ENCODE measurements around the gene GPATCH2. TPM values are rescaled to one million over a fixed set of nuclear protein-coding genes. Genes with fewer than 3 reads are reported as not detected.

The GPATCH2 gene
- total and polyA plus RNA-seq, 8 donors = 2.7 to 9.0 (median 5.0) TPM

DNA sequence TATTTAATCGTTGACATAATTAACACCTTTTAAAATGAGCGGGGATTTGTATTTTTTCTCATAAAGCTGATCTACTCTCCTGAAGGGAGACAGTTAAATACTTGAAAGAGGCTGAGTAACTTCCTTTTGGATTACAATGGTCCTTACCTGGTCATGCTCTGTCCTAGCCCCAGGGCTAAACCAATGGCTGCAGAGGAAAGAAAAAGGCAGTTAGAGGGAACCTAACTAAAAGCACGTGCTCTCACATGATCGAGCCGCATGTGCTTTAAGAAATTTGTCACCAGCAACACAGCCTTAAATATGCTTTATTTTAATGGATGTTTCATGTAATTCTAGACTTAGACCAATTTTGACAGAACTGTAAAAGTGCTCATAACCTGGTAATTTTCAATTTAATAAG is 132.7 kb downstream of the GPATCH2 start:
- Histone ChIP-seq H3K4me1 (no peaks in the 10 kb centered on the region), H3K36me3 (peaks cover 0 to 5% (median 0%) of the 10 kb centered on the region in 3 donors), H3K27me3 (no peaks in the 10 kb centered on the region), H3K27ac (no peak overlapping the region), H3K4me3 (no peak overlapping the region), H3K9me3 (no peaks in the 10 kb centered on the region)
- 87 to 90% methylated on average over 5 of the region's 5 CpGs for WGBS, 2 donors
- ATAC-seq (no peak), FAIRE-seq (no peak), DNase-seq (no peak)
- intact Hi-C loops (cut with DNase I) = no loop called here
- TF ChIP-seq, protein P1, sequence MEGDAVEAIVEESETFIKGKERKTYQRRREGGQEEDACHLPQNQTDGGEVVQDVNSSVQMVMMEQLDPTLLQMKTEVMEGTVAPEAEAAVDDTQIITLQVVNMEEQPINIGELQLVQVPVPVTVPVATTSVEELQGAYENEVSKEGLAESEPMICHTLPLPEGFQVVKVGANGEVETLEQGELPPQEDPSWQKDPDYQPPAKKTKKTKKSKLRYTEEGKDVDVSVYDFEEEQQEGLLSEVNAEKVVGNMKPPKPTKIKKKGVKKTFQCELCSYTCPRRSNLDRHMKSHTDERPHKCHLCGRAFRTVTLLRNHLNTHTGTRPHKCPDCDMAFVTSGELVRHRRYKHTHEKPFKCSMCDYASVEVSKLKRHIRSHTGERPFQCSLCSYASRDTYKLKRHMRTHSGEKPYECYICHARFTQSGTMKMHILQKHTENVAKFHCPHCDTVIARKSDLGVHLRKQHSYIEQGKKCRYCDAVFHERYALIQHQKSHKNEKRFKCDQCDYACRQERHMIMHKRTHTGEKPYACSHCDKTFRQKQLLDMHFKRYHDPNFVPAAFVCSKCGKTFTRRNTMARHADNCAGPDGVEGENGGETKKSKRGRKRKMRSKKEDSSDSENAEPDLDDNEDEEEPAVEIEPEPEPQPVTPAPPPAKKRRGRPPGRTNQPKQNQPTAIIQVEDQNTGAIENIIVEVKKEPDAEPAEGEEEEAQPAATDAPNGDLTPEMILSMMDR (IDR thresholded peaks at IDR 0.05) = no peak

DNA sequence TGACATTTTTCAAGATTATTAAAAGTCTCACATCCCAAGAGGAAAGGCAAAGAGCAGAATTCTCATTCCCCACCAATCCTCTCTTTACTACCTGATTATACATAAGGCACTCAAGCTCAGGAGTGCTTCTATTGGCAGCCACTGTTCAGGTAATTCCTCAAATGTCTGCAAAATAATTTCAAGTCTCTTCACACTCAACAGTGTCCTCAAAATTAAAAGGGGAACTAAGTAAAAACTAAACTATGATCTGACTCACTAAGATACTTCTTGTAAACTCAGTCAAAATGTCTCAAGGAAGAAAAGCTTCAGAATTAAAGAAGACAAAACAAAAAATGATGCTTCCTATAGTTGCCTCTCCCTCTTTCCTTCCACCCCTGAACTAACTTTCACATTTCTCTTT is 135.6 kb downstream of the GPATCH2 start:
- DNase-seq (no peak), ATAC-seq (no peak), FAIRE-seq (no peak)
- H3K9me3 ChIP-seq = no peaks in the 10 kb centered on the region
- intact Hi-C loops (cut with DNase I) = no loop called here
- H3K27ac ChIP-seq = no peak overlapping the region
- TF ChIP-seq, protein P1 (IDR thresholded peaks at IDR 0.05) = no peak
- H3K27me3 ChIP-seq = no peaks in the 10 kb centered on the region
- H3K4me3 ChIP-seq = no peak overlapping the region
- peaks cover 0 to 5% (median 0%) of the 10 kb centered on the region in 3 donors for H3K36me3 ChIP-seq
- H3K4me1 ChIP-seq = no peaks in the 10 kb centered on the region

- Histone ChIP-seq H3K27ac (no peak overlapping the region), H3K27me3 (no peaks in the 10 kb centered on the region), H3K9me3 (no peaks in the 10 kb centered on the region), H3K4me3 (no peak overlapping the region), H3K4me1 (no peaks in the 10 kb centered on the region), H3K36me3 (peaks cover 0 to 5% (median 0%) of the 10 kb centered on the region in 3 donors)
- no peak for FAIRE-seq
- 85 to 87% methylated on average over 2 of the region's 2 CpGs for WGBS, 2 donors
- TF ChIP-seq, protein P1 (IDR thresholded peaks at IDR 0.05) = no peak
- intact Hi-C loops (cut with DNase I) = no loop called here
- no peak for ATAC-seq
- no peak for DNase-seq
Observed at GRCh38 chr1:217494767-217495166, 136.1 kb downstream of the GPATCH2 start.

DNA sequence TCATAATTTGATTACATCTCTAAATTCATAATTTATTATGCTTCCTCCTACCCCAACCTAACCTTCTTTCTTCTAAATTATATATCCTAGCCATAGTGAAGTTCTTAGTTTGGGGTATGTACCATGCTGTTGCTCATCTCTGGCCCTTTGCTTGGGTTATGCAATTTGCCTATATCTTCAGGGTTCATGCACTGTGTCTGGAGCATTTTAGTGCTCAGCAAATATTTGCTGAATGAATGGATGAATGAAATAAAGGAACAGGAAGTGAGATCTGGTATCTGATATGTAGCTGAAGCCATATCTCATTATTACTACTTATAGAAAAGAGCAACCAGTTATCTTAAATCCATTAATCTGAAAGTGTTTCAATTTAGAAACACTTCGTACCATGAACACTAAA is 137.6 kb downstream of the GPATCH2 start:
- Histone ChIP-seq H3K9me3 (no peaks in the 10 kb centered on the region), H3K4me1 (no peaks in the 10 kb centered on the region), H3K27me3 (no peaks in the 10 kb centered on the region), H3K27ac (no peak overlapping the region), H3K36me3 (peaks cover 0 to 5% (median 0%) of the 10 kb centered on the region in 3 donors), H3K4me3 (no peak overlapping the region)
- TF ChIP-seq, protein P1 (IDR thresholded peaks at IDR 0.05) = no peak
- FAIRE-seq (no peak), ATAC-seq (no peak), DNase-seq (no peak)
- intact Hi-C loops (cut with DNase I) = no loop called here
- WGBS, 2 donors = 95 to 98% methylated on average over 1 of the region's 1 CpG

DNA sequence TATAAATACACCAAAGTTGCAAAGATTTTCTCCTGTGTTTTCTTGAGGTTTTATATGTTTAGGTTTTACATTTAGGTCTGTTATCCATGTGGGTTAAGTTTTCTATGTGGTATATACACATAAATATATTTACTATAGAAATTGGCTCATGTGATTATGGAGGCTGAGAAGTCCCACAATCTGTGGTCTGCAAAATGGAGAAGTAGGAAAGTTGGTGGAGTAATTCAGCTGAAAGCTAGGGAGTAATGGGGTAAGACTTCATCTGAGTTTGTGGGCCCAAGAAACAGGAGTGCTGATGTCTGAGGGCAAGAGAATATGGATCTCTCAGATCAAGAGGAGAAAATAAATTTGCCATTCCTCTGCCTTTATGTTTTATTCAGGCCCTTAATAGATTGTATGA is 146.0 kb downstream of the GPATCH2 start:
- Histone ChIP-seq H3K4me1 (no peaks in the 10 kb centered on the region), H3K9me3 (no peaks in the 10 kb centered on the region), H3K4me3 (no peak overlapping the region), H3K36me3 (no peaks in the 10 kb centered on the region), H3K27me3 (no peaks in the 10 kb centered on the region), H3K27ac (no peak overlapping the region)
- FAIRE-seq (no peak), ATAC-seq (no peak), DNase-seq (no peak)
- TF ChIP-seq, protein P1 (IDR thresholded peaks at IDR 0.05) = no peak
- intact Hi-C loops (cut with DNase I) = no loop called here

Data from pancreas (tissue), 10 donors.